Right lobe of liver (tissue), 4 donors: Measurements from ENCODE around the gene GNPTG.

Experiments
- CTCF ChIP-seq, 4 donors: fragments of 200-600 bp in 3 of 4; fragments of 450-650 bp in 1 of 4; IDR thresholded peaks; one replicate each; pipeline versions ENCODE4 v1.5.1 to v1.8.0; 2016 to 2022; ENCODE audit warnings: antibody characterized with exemption in 4 of 4, mild to moderate bottlenecking in 2 of 4
- POLR2A ChIP-seq: fragments of 450-650 bp; IDR thresholded peaks from one replicate; pipeline ENCODE4 v1.6.1; 2017; ENCODE audit warnings: antibody characterized with exemption, mild to moderate bottlenecking
- donor health status: DM: no; HTN: no; CAD: no.
- donor health status: DM: no; HTN: no; CAD: no.
- donor health status: DM: no; HTN: yes; CAD: no.

DNA sequence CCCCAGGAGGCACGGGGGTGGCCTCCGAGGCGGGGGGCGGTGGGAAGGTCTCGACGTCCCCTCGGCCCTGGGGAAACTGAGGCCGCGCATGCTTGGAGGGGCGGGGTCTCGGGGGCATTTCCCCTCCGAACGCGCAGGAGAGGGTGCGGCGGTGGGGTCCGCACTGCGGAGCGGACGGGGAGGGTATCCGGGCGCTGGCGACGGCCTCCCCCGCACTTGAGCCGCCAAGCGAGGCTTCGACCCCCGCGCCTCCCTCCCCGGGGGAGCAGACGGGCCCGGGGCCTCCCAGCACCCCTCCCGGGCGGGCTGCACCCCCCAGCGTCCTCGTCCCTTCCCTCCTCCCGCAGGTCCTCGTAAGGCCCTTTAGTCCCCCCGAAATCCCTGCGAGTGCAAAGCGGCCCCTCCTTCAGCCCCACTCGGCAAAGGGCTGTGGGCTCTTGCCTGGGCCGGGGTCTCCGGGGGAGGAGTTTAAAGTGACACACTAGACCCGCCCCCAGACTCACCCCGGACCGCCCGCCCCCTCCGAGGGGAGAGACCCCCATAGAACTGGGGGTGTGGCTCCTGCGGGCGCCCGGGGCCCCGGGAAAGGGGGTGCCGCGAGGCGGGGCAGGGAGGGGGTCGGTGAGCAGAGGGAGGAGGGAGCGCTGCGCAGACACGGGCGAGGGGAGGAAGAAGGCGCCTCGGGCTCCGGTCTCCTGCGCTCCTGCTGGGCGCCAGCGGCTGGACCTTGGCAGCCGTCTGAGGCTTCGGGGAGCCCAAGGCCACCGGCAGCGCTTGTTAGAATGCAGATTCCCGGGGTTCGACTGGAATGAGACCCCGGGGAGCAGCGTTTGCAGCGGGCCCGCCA, 17.7 kb upstream of the GNPTG start:
- TF ChIP-seq CTCF (IDR thresholded peaks at IDR 0.05) (no peak), POLR2A (no peak)
